Psoas muscle (tissue), 8 donors: ENCODE measurements around the gene KDM2A. TPM values are rescaled to one million over a fixed set of nuclear protein-coding genes. Genes with fewer than 3 reads are reported as not detected.
A peak's percentile ranks its signal among the peaks of the same experiment; 100 is the strongest.

Experiments used
- ATAC-seq, 4 donors: fragments of 200-7000 bp; cut with Tn5 transposase; one replicate each; pipeline ENCODE4 v1.9.1; 2020; ENCODE audit warnings: moderate library complexity in 3 of 4, mild to moderate bottlenecking in 2 of 4
- DNase-seq, 2 donors: peaks; one replicate each; pipeline ENCODE4 v3.0.0-alpha.2; 2020
- H3K27ac ChIP-seq: fragments of 200-600 bp; one replicate; pipeline ENCODE4 v1.8.0; 2022
- H3K27me3 ChIP-seq, 3 donors: fragments of 200-600 bp in 1 of 3; one replicate each; pipeline versions ENCODE4 v1.6.1 to v1.8.0; 2013 to 2022; ENCODE audit warnings: low read length in 2 of 3, mild to moderate bottlenecking in 2 of 3, moderate library complexity in 1 of 3; ENCODE audit not compliant: insufficient read depth in 3 of 3
- H3K36me3 ChIP-seq, 2 donors: fragments of 200-600 bp in 1 of 2; one replicate each; pipeline versions ENCODE4 v1.6.1 to v1.8.0; 2013 to 2022; ENCODE audit warnings: low read depth in 1 of 2, mild to moderate bottlenecking in 1 of 2, moderate library complexity in 1 of 2; ENCODE audit not compliant: insufficient read depth in 1 of 2
- H3K4me1 ChIP-seq: fragments of 200-600 bp; one replicate; pipeline ENCODE4 v1.8.0; 2022
- H3K4me3 ChIP-seq: fragments of 200-600 bp; one replicate; pipeline ENCODE4 v1.8.0; 2022; ENCODE audit warnings: mild to moderate bottlenecking
- H3K9me3 ChIP-seq: fragments of 200-600 bp; one replicate; pipeline ENCODE4 v1.8.0; 2022
- CTCF ChIP-seq: fragments of 200-600 bp; IDR thresholded peaks from one replicate; pipeline ENCODE4 v1.8.0; 2022; ENCODE audit warnings: antibody characterized with exemption
- WGBS, 3 donors: extraction: QIAGEN DNeasy Blood & Tissue Kit; methylation state at CpG; one replicate each; pipeline versions ENCODE4 v1.1.6 to v1.1.7; 2013; 5-methylcytosine and 5-hydroxymethylcytosine counted together
- intact Hi-C, 2 donors: fragments of 100-400 bp; cut with DNase I; formaldehyde crosslinking; loops; one replicate each; pipeline versions ENCODE4 v1.11.0 to v1.14.2; 2022
- polyA plus RNA-seq, 3 donors: library from polyadenylated mRNA; stranded (reverse); fragments of 200-250 nt; gene quantifications; one replicate each; pipeline ENCODE4 v1.2.3, GENCODE V29; 2013
- total RNA-seq, 4 donors: library from RNA; stranded (reverse); fragmentation: NEBNext Ultra II Directional in 2 of 4; extraction: Animal tissue kit (Norgen Biotek cat#: 25700) in 2 of 4; gene quantifications; one replicate each; pipeline versions ENCODE4 v1.2.1 to v1.2.4, GENCODE V29; 2021 to 2023
- donor health status: healthy with polysubstance abuse.
- donor health status: DM: no; HTN: no; CAD: no; lungs with moderate emphysema.
- donor health status: Bipolar disorder and iron deficiency.
- donor health status: healthy.
- donor health status: DM: yes; HTN: yes; CAD: no.
- donor health status: DM: no; HTN: no; CAD: no.
- donor health status: DM: no; HTN: no; CAD: no.
- donor health status: DM: yes; HTN: yes; CAD: no.

The KDM2A gene
- total and polyA plus RNA-seq, 7 donors, result 26.6 to 67.9 (median 52.4) TPM

GRCh38 chr11:67303835-67304411, 184.9 kb downstream of the KDM2A start:
- 5 to 15% (median 6%) methylated on average over 22 to 43 of the region's 43 CpGs for WGBS, 3 donors
- Histone ChIP-seq H3K4me3 (peak overlapping the region; percentile 97), H3K9me3 (no peaks in the 10 kb centered on the region), H3K4me1 (peaks cover 27% of the 10 kb centered on the region), H3K27me3 (no peaks in the 10 kb centered on the region), H3K27ac (peak overlapping the region; percentile 82), H3K36me3 (peaks cover 0 to 48% of the 10 kb centered on the region in 2 donors)
- intact Hi-C loops, result loop anchor here in 1 of 2 donors (5.0 kb wide), 1 partner anchor 37 kb away; the partner anchor contains the start of gene GRK2
- no peak for TF ChIP-seq CTCF
- ATAC-seq, result peak in 2 of 4 donors; percentile 14 to 15
- peak in 1 of 2 donors; percentile 64 for DNase-seq

GRCh38 chr11:67304511-67305113, 185.5 kb downstream of the KDM2A start:
- Histone ChIP-seq H3K27ac (no peak overlapping the region), H3K27me3 (no peaks in the 10 kb centered on the region), H3K9me3 (no peaks in the 10 kb centered on the region), H3K36me3 (peaks cover 0 to 48% of the 10 kb centered on the region in 2 donors), H3K4me1 (peaks cover 27% of the 10 kb centered on the region), H3K4me3 (peak overlapping the region; percentile 97)
- no peak for TF ChIP-seq CTCF
- ATAC-seq, result no peak
- WGBS, 3 donors, result 75 to 80% (median 75%) methylated on average over 14 of the region's 14 CpGs
- no peak for DNase-seq
- intact Hi-C loops, result loop anchor here in 1 of 2 donors (5.0 kb wide), 1 partner anchor 37 kb away; the partner anchor contains the start of gene GRK2

GRCh38 chr11:67306769-67307544, 187.9 kb downstream of the KDM2A start:
- intact Hi-C loops, result no loop called here
- Histone ChIP-seq H3K4me3 (no peak overlapping the region), H3K9me3 (no peaks in the 10 kb centered on the region), H3K4me1 (peaks cover 19% of the 10 kb centered on the region), H3K27ac (no peak overlapping the region), H3K27me3 (no peaks in the 10 kb centered on the region), H3K36me3 (peaks cover 0 to 45% of the 10 kb centered on the region in 2 donors)
- WGBS, 3 donors, result 89 to 92% (median 91%) methylated on average over 19 of the region's 19 CpGs
- TF ChIP-seq CTCF, result no peak
- DNase-seq (no peak), ATAC-seq (no peak)

- 85 to 95% (median 87%) methylated on average over 11 to 12 of the region's 12 CpGs for WGBS, 3 donors
- H3K4me3 ChIP-seq, result no peak overlapping the region
- H3K27ac ChIP-seq, result no peak overlapping the region
- TF ChIP-seq CTCF, result no peak
- H3K4me1 ChIP-seq, result peaks cover 13% of the 10 kb centered on the region
- peaks cover 0 to 45% of the 10 kb centered on the region in 2 donors for H3K36me3 ChIP-seq
- H3K9me3 ChIP-seq, result no peaks in the 10 kb centered on the region
- intact Hi-C loops, result no loop called here
- ATAC-seq (no peak), DNase-seq (no peak)
- H3K27me3 ChIP-seq, result no peaks in the 10 kb centered on the region
These were observed 188.5 kb downstream of the KDM2A start for GRCh38 chr11:67307545-67308001.

Other genes starting within 250 kb of the KDM2A start
- gene PC, start 160.9 kb upstream of the KDM2A start, total RNA-seq, result 10 to 100 TPM; 16.7 to 33.0 (median 25.3) TPM
- 10 to 100 TPM; 11.1 to 48.8 (median 18.3) TPM for gene PC, start 160.9 kb upstream of the KDM2A start, polyA plus RNA-seq
- not detected for gene C11orf86, start 144.0 kb upstream of the KDM2A start, total RNA-seq
- gene C11orf86, start 144.0 kb upstream of the KDM2A start, polyA plus RNA-seq, result under 1 TPM in 2 of 3 donors, not detected in 1; 0.04 to 0.10 TPM
- under 1 TPM in 3 of 4 donors, not detected in 1; 0.20 to 0.61 (median 0.48) TPM for gene SYT12, start 96.1 kb upstream of the KDM2A start, total RNA-seq
- gene SYT12, start 96.1 kb upstream of the KDM2A start, polyA plus RNA-seq, result under 1 TPM; 0.17 to 0.38 (median 0.18) TPM
- 10 to 100 TPM in 3 of 4 donors, 1 to 10 TPM in 1; 9.7 to 41.7 (median 27.5) TPM for gene RHOD, start 62.4 kb upstream of the KDM2A start, total RNA-seq
- 10 to 100 TPM; 14.2 to 56.5 (median 20.9) TPM for gene RHOD, start 62.4 kb upstream of the KDM2A start, polyA plus RNA-seq
- 10 to 100 TPM; 41.7 to 46.8 (median 46.1) TPM for gene GRK2, start 147.2 kb downstream of the KDM2A start, total RNA-seq
- gene GRK2, start 147.2 kb downstream of the KDM2A start, polyA plus RNA-seq, result 10 to 100 TPM; 37.3 to 56.8 (median 46.2) TPM
- 1 to 10 TPM; 4.1 to 8.6 (median 7.8) TPM for gene ANKRD13D, start 170.0 kb downstream of the KDM2A start, total RNA-seq
- 1 to 10 TPM; 4.6 to 7.0 (median 5.9) TPM for gene ANKRD13D, start 170.0 kb downstream of the KDM2A start, polyA plus RNA-seq
- 10 to 100 TPM in 1 of 4 donors, 1 to 10 TPM in 3; 3.7 to 10.1 (median 6.9) TPM for gene SSH3, start 184.3 kb downstream of the KDM2A start, total RNA-seq
- 1 to 10 TPM; 3.0 to 5.0 (median 4.2) TPM for gene SSH3, start 184.3 kb downstream of the KDM2A start, polyA plus RNA-seq
- 10 to 100 TPM; 31.8 to 89.8 (median 56.1) TPM for gene POLD4, start 234.3 kb downstream of the KDM2A start, total RNA-seq
- gene POLD4, start 234.3 kb downstream of the KDM2A start, polyA plus RNA-seq, result 10 to 100 TPM; 72.6 to 74.9 (median 73.3) TPM